ENCODE measurements around the gene TEAD3.

The TEAD3 gene

GRCh38 chr6:35512006-35512405, 15.1 kb upstream of the TEAD3 start:
- no peaks in the 10 kb centered on the region for H3K9me3 ChIP-seq (ENCODE audit: control insufficient read depth, insufficient read depth, low read length)
- H3K4me3 ChIP-seq (ENCODE audit: low read length), result no peak overlapping the region
- H3K27ac ChIP-seq (ENCODE audit: low read length), result no peak overlapping the region
- WGBS (ENCODE audit: insufficient coverage, insufficient read length), result 100% methylated on average over 1 of the region's 26 CpGs
- peaks cover 3% of the 10 kb centered on the region for H3K4me1 ChIP-seq (ENCODE audit: control insufficient read depth, insufficient read depth, low read length)
- H3K36me3 ChIP-seq (ENCODE audit: control insufficient read depth, insufficient read depth, low read length), result no peaks in the 10 kb centered on the region
- no peaks in the 10 kb centered on the region for H3K27me3 ChIP-seq (ENCODE audit: control insufficient read depth, insufficient read depth, low read length)
- DNase-seq (ENCODE audit: low read depth, low spot score), result no peak

GRCh38 chr6:35511562-35511941, 14.7 kb upstream of the TEAD3 start:
- WGBS (ENCODE audit: insufficient coverage, insufficient read length), result no CpG with 5 or more reads among the region's 32 CpGs

GRCh38 chr6:35510916-35511561, 14.2 kb upstream of the TEAD3 start:
- no peak overlapping the region for H3K4me3 ChIP-seq (ENCODE audit: low read length)
- DNase-seq (ENCODE audit: low read depth, low spot score), result no peak
- H3K27me3 ChIP-seq (ENCODE audit: control insufficient read depth, insufficient read depth, low read length), result no peaks in the 10 kb centered on the region
- no peaks in the 10 kb centered on the region for H3K36me3 ChIP-seq (ENCODE audit: control insufficient read depth, insufficient read depth, low read length)
- H3K4me1 ChIP-seq (ENCODE audit: control insufficient read depth, insufficient read depth, low read length), result peaks cover 3% of the 10 kb centered on the region
- no peak overlapping the region for H3K27ac ChIP-seq (ENCODE audit: low read length)
- no CpG with 5 or more reads among the region's 7 CpGs for WGBS (ENCODE audit: insufficient coverage, insufficient read length)
- no peaks in the 10 kb centered on the region for H3K9me3 ChIP-seq (ENCODE audit: control insufficient read depth, insufficient read depth, low read length)

More at GRCh38 chr6:35511562-35511941, 14.7 kb upstream of the TEAD3 start:
- H3K27me3 ChIP-seq (ENCODE audit: control insufficient read depth, insufficient read depth, low read length), result no peaks in the 10 kb centered on the region
- no peak overlapping the region for H3K27ac ChIP-seq (ENCODE audit: low read length)
- no peak for DNase-seq (ENCODE audit: low read depth, low spot score)
- peaks cover 3% of the 10 kb centered on the region for H3K4me1 ChIP-seq (ENCODE audit: control insufficient read depth, insufficient read depth, low read length)
- H3K4me3 ChIP-seq (ENCODE audit: low read length), result no peak overlapping the region
- no peaks in the 10 kb centered on the region for H3K9me3 ChIP-seq (ENCODE audit: control insufficient read depth, insufficient read depth, low read length)
- no peaks in the 10 kb centered on the region for H3K36me3 ChIP-seq (ENCODE audit: control insufficient read depth, insufficient read depth, low read length)

- Histone ChIP-seq H3K4me3 (ENCODE audit: low read length) (no peak overlapping the region), H3K9me3 (ENCODE audit: control insufficient read depth, insufficient read depth, low read length) (no peaks in the 10 kb centered on the region), H3K4me1 (ENCODE audit: control insufficient read depth, insufficient read depth, low read length) (peaks cover 3% of the 10 kb centered on the region), H3K27ac (ENCODE audit: low read length) (no peak overlapping the region), H3K27me3 (ENCODE audit: control insufficient read depth, insufficient read depth, low read length) (no peaks in the 10 kb centered on the region), H3K36me3 (ENCODE audit: control insufficient read depth, insufficient read depth, low read length) (no peaks in the 10 kb centered on the region)
- no peak for DNase-seq (ENCODE audit: low read depth, low spot score)
- no CpG with 5 or more reads among the region's 5 CpGs for WGBS (ENCODE audit: insufficient coverage, insufficient read length)
Observed at GRCh38 chr6:35508542-35508941, 11.7 kb upstream of the TEAD3 start.

- no peak for DNase-seq (ENCODE audit: low read depth, low spot score)
- Histone ChIP-seq H3K4me3 (ENCODE audit: low read length) (no peak overlapping the region), H3K27ac (ENCODE audit: low read length) (no peak overlapping the region), H3K4me1 (ENCODE audit: control insufficient read depth, insufficient read depth, low read length) (peaks cover 3% of the 10 kb centered on the region), H3K9me3 (ENCODE audit: control insufficient read depth, insufficient read depth, low read length) (no peaks in the 10 kb centered on the region), H3K36me3 (ENCODE audit: control insufficient read depth, insufficient read depth, low read length) (no peaks in the 10 kb centered on the region), H3K27me3 (ENCODE audit: control insufficient read depth, insufficient read depth, low read length) (no peaks in the 10 kb centered on the region)
- no CpG with 5 or more reads among the region's 2 CpGs for WGBS (ENCODE audit: insufficient coverage, insufficient read length)
Observed at GRCh38 chr6:35508027-35508426, 11.1 kb upstream of the TEAD3 start.

GRCh38 chr6:35507221-35507620, 10.3 kb upstream of the TEAD3 start:
- no peaks in the 10 kb centered on the region for H3K36me3 ChIP-seq (ENCODE audit: control insufficient read depth, insufficient read depth, low read length)
- H3K4me1 ChIP-seq (ENCODE audit: control insufficient read depth, insufficient read depth, low read length), result peaks cover under 1% of the 10 kb centered on the region
- no peak for DNase-seq (ENCODE audit: low read depth, low spot score)
- no peaks in the 10 kb centered on the region for H3K27me3 ChIP-seq (ENCODE audit: control insufficient read depth, insufficient read depth, low read length)
- H3K4me3 ChIP-seq (ENCODE audit: low read length), result no peak overlapping the region
- WGBS (ENCODE audit: insufficient coverage, insufficient read length), result no CpG with 5 or more reads among the region's 2 CpGs
- no peak overlapping the region for H3K27ac ChIP-seq (ENCODE audit: low read length)
- no peaks in the 10 kb centered on the region for H3K9me3 ChIP-seq (ENCODE audit: control insufficient read depth, insufficient read depth, low read length)

- Histone ChIP-seq H3K9me3 (ENCODE audit: control insufficient read depth, insufficient read depth, low read length) (no peaks in the 10 kb centered on the region), H3K36me3 (ENCODE audit: control insufficient read depth, insufficient read depth, low read length) (no peaks in the 10 kb centered on the region), H3K27me3 (ENCODE audit: control insufficient read depth, insufficient read depth, low read length) (no peaks in the 10 kb centered on the region), H3K27ac (ENCODE audit: low read length) (no peak overlapping the region), H3K4me1 (ENCODE audit: control insufficient read depth, insufficient read depth, low read length) (no peaks in the 10 kb centered on the region; the same call in 1 of the 2 replicates), H3K4me3 (ENCODE audit: low read length) (no peak overlapping the region)
- DNase-seq (ENCODE audit: low read depth, low spot score), result no peak
- no CpG with 5 or more reads among the region's 3 CpGs for WGBS (ENCODE audit: insufficient coverage, insufficient read length)
Observed at GRCh38 chr6:35506536-35506935, 9.7 kb upstream of the TEAD3 start.

GRCh38 chr6:35505999-35506412, 9.1 kb upstream of the TEAD3 start:
- Histone ChIP-seq H3K4me1 (ENCODE audit: control insufficient read depth, insufficient read depth, low read length) (no peaks in the 10 kb centered on the region; the same call in 1 of the 2 replicates), H3K36me3 (ENCODE audit: control insufficient read depth, insufficient read depth, low read length) (no peaks in the 10 kb centered on the region), H3K9me3 (ENCODE audit: control insufficient read depth, insufficient read depth, low read length) (no peaks in the 10 kb centered on the region), H3K27me3 (ENCODE audit: control insufficient read depth, insufficient read depth, low read length) (no peaks in the 10 kb centered on the region), H3K27ac (ENCODE audit: low read length) (no peak overlapping the region), H3K4me3 (ENCODE audit: low read length) (no peak overlapping the region)
- WGBS (ENCODE audit: insufficient coverage, insufficient read length), result no CpG with 5 or more reads among the region's 21 CpGs
- no peak for DNase-seq (ENCODE audit: low read depth, low spot score)

- Histone ChIP-seq H3K4me3 (ENCODE audit: low read length) (no peak overlapping the region), H3K4me1 (ENCODE audit: control insufficient read depth, insufficient read depth, low read length) (peaks cover 5% of the 10 kb centered on the region), H3K27me3 (ENCODE audit: control insufficient read depth, insufficient read depth, low read length) (no peaks in the 10 kb centered on the region), H3K27ac (ENCODE audit: low read length) (no peak overlapping the region), H3K36me3 (ENCODE audit: control insufficient read depth, insufficient read depth, low read length) (no peaks in the 10 kb centered on the region), H3K9me3 (ENCODE audit: control insufficient read depth, insufficient read depth, low read length) (no peaks in the 10 kb centered on the region)
- no CpG with 5 or more reads among the region's 15 CpGs for WGBS (ENCODE audit: insufficient coverage, insufficient read length)
- no peak for DNase-seq (ENCODE audit: low read depth, low spot score)
Observed at GRCh38 chr6:35503534-35503933, 6.7 kb upstream of the TEAD3 start.

- DNase-seq (ENCODE audit: low read depth, low spot score), result no peak
- Histone ChIP-seq H3K9me3 (ENCODE audit: control insufficient read depth, insufficient read depth, low read length) (no peaks in the 10 kb centered on the region), H3K4me1 (ENCODE audit: control insufficient read depth, insufficient read depth, low read length) (peaks cover 9% of the 10 kb centered on the region), H3K4me3 (ENCODE audit: low read length) (no peak overlapping the region), H3K36me3 (ENCODE audit: control insufficient read depth, insufficient read depth, low read length) (no peaks in the 10 kb centered on the region), H3K27me3 (ENCODE audit: control insufficient read depth, insufficient read depth, low read length) (no peaks in the 10 kb centered on the region), H3K27ac (ENCODE audit: low read length) (no peak overlapping the region)
- WGBS (ENCODE audit: insufficient coverage, insufficient read length), result no CpG with 5 or more reads among the region's 2 CpGs
Observed at GRCh38 chr6:35501784-35502183, 4.9 kb upstream of the TEAD3 start.

GRCh38 chr6:35500782-35501181, 3.9 kb upstream of the TEAD3 start:
- Histone ChIP-seq H3K4me3 (ENCODE audit: low read length) (no peak overlapping the region), H3K36me3 (ENCODE audit: control insufficient read depth, insufficient read depth, low read length) (no peaks in the 10 kb centered on the region), H3K27ac (ENCODE audit: low read length) (no peak overlapping the region), H3K27me3 (ENCODE audit: control insufficient read depth, insufficient read depth, low read length) (no peaks in the 10 kb centered on the region), H3K4me1 (ENCODE audit: control insufficient read depth, insufficient read depth, low read length) (peaks cover 9% of the 10 kb centered on the region), H3K9me3 (ENCODE audit: control insufficient read depth, insufficient read depth, low read length) (no peaks in the 10 kb centered on the region)
- WGBS (ENCODE audit: insufficient coverage, insufficient read length), result 100% methylated on average over 1 of the region's 6 CpGs
- no peak for DNase-seq (ENCODE audit: low read depth, low spot score)
